ENCODE results near the gene ADAMTSL3.

Gene ADAMTSL3

DNA sequence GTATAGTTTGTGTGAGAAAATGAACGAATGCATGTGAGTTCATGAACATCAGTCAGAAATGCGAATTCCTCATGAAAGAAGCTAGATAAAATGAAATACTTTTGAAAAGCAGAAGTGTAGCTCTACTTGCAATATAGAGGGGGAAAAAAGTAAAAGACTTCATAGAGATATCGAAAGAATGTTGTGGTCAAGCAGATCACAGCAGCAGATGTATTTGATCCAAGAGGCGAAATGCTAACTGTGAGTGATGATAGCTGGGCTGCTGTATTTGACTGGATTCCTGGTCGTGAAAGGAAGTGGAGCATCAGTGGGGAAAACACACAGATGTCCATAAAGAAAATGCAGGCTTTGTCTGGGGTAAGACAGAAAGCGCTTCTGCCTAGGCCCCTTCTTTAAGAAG is 112.4 kb downstream of the ADAMTSL3 start:
- H3K27me3 ChIP-seq (ENCODE audit: insufficient read depth, low read length, poor library complexity, severe bottlenecking), result no peaks in the 10 kb centered on the region
- H3K4me2 ChIP-seq (ENCODE audit: low read depth, low read length, poor library complexity, severe bottlenecking), result no peak overlapping the region
- no peak overlapping the region for H2AFZ ChIP-seq (ENCODE audit: low read length)
- H3K36me3 ChIP-seq (ENCODE audit: insufficient read depth, low read length), result no peaks in the 10 kb centered on the region
- H4K20me1 ChIP-seq (ENCODE audit: insufficient read depth, low read length, poor library complexity, severe bottlenecking), result no peaks in the 10 kb centered on the region
- no peaks in the 10 kb centered on the region for H3K9me3 ChIP-seq (ENCODE audit: insufficient read depth, low read depth, low read length)
- no peaks in the 10 kb centered on the region for H3F3A ChIP-seq (ENCODE audit: low read depth)
- no peaks in the 10 kb centered on the region for H3K79me2 ChIP-seq (ENCODE audit: insufficient read depth, low read length)
- no peak for TF ChIP-seq CTCF (conservative IDR thresholded peaks at IDR 0.05; ENCODE audit: low read length)
- no peak for TF ChIP-seq EZH2phosphoT487 (IDR thresholded peaks at IDR 0.05; ENCODE audit: borderline replicate concordance)
- no peak overlapping the region for H3K4me3 ChIP-seq (ENCODE audit: low read length, poor library complexity, severe bottlenecking)
- H3K9me2 ChIP-seq (replicated peaks; ENCODE audit: low read depth, low read length), result no peaks in the 10 kb centered on the region
- no peak overlapping the region for H3K9ac ChIP-seq (ENCODE audit: low read depth, low read length, poor library complexity, severe bottlenecking)
- H3K4me1 ChIP-seq (ENCODE audit: insufficient read depth, low read length, poor library complexity, severe bottlenecking), result no peaks in the 10 kb centered on the region

DNA sequence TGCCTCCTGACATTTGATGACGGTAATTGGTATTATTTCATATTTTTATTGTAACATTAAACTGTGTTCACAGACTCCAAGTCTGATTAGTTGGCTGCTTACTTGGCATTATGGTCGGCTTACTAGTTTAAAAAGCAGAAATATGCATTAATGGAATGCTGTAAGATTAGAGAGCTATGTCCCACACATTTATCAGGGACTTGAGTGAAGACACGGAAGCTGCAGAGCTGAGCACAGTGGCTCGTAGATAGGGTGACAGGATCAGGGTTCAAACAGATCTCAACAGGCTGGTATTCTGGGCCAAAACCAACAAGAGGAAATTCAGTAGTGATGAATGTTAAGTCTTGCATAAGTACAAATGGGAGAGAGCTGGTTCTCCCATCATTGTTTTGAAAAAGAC is 113.8 kb downstream of the ADAMTSL3 start:
- Histone ChIP-seq H3K36me3 (ENCODE audit: insufficient read depth, low read length) (no peaks in the 10 kb centered on the region), H2AFZ (ENCODE audit: low read length) (no peak overlapping the region), H3K4me1 (ENCODE audit: insufficient read depth, low read length, poor library complexity, severe bottlenecking) (no peaks in the 10 kb centered on the region), H3F3A (ENCODE audit: low read depth) (no peaks in the 10 kb centered on the region), H3K9me3 (ENCODE audit: insufficient read depth, low read depth, low read length) (no peaks in the 10 kb centered on the region), H3K27me3 (ENCODE audit: insufficient read depth, low read length, poor library complexity, severe bottlenecking) (no peaks in the 10 kb centered on the region), H3K9me2 (replicated peaks; ENCODE audit: low read depth, low read length) (no peaks in the 10 kb centered on the region), H3K4me3 (ENCODE audit: low read length, poor library complexity, severe bottlenecking) (no peak overlapping the region), H3K4me2 (ENCODE audit: low read depth, low read length, poor library complexity, severe bottlenecking) (no peak overlapping the region), H3K9ac (ENCODE audit: low read depth, low read length, poor library complexity, severe bottlenecking) (no peak overlapping the region), H3K79me2 (ENCODE audit: insufficient read depth, low read length) (no peaks in the 10 kb centered on the region), H4K20me1 (ENCODE audit: insufficient read depth, low read length, poor library complexity, severe bottlenecking) (no peaks in the 10 kb centered on the region)
- no peak for TF ChIP-seq EZH2phosphoT487 (IDR thresholded peaks at IDR 0.05; ENCODE audit: borderline replicate concordance)
- no peak for TF ChIP-seq CTCF (conservative IDR thresholded peaks at IDR 0.05; ENCODE audit: low read length)

- no peak overlapping the region for H2AFZ ChIP-seq (ENCODE audit: low read length)
- H3K79me2 ChIP-seq (ENCODE audit: insufficient read depth, low read length), result no peaks in the 10 kb centered on the region
- H4K20me1 ChIP-seq (ENCODE audit: insufficient read depth, low read length, poor library complexity, severe bottlenecking), result no peaks in the 10 kb centered on the region
- no peak overlapping the region for H3K9ac ChIP-seq (ENCODE audit: low read depth, low read length, poor library complexity, severe bottlenecking)
- no peaks in the 10 kb centered on the region for H3K4me1 ChIP-seq (ENCODE audit: insufficient read depth, low read length, poor library complexity, severe bottlenecking)
- no peak overlapping the region for H3K4me3 ChIP-seq (ENCODE audit: low read length, poor library complexity, severe bottlenecking)
- no peaks in the 10 kb centered on the region for H3K9me2 ChIP-seq (replicated peaks; ENCODE audit: low read depth, low read length)
- H3F3A ChIP-seq (ENCODE audit: low read depth), result no peaks in the 10 kb centered on the region
- no peak overlapping the region for H3K4me2 ChIP-seq (ENCODE audit: low read depth, low read length, poor library complexity, severe bottlenecking)
- H3K27me3 ChIP-seq (ENCODE audit: insufficient read depth, low read length, poor library complexity, severe bottlenecking), result no peaks in the 10 kb centered on the region
- H3K9me3 ChIP-seq (ENCODE audit: insufficient read depth, low read depth, low read length), result no peaks in the 10 kb centered on the region; the same call in 1 of the 2 replicates
- H3K36me3 ChIP-seq (ENCODE audit: insufficient read depth, low read length), result no peaks in the 10 kb centered on the region
- TF ChIP-seq EZH2phosphoT487 (IDR thresholded peaks at IDR 0.05; ENCODE audit: borderline replicate concordance) (no peak), CTCF (conservative IDR thresholded peaks at IDR 0.05; ENCODE audit: low read length) (no peak)
These were observed 115.6 kb downstream of the ADAMTSL3 start for GRCh38 chr15:83769411-83769999.
